Smooth muscle cell of bladder (primary cell): Measurements from ENCODE around the gene GCLC. TPM values are rescaled to one million over a fixed set of nuclear protein-coding genes. Genes with fewer than 3 reads are reported as not detected.

Experiments used
- total RNA-seq: library from RNA; depleted of rRNA; stranded (reverse); fragments of >200 nt; gene quantifications from 2 replicates; pipeline ENCODE4 v1.2.3, GENCODE V29; 2014

GCLC gene
- total RNA-seq, result 24.5 and 32.9 TPM in 2 replicates

DNA sequence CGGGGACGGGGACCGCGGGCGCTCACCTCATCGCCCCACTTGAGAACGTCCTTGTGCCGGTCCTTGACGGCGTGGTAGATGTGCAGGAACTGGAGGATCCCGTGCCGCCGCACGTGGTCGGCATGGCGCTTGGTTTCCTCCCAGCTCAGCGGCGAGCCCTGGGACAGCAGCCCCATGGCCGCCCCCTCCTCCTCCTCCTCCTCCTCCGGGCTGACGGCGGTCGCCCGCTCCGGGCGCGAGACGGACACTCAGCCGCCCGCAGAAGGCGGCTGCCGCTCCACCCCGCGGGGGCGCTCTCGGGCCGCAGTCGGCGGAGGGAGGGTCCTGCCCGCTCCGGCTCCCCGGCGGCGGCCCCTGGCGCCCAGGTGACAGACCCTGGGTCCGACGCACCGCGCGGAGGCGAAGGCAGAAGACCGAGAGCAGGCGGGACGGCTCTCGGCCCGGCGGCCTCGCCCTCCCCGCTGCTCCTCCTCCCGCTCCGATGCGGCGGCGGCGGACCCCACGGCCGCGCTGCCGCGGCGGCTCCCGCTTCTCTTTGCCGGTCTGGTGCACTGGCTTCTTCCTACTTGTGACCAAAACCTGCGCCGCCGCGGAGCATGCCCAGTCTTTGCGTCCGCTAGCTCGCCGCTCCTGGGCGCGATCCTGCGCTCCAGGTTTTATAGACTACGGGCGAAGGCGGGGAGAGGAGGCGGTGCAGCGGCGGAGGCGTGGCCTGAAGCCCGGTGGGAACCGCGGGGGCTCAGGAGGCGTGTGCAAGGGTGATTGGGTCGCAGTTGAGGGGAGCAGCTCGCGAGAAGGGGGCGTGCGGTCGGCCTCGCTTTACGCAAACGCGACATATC is at the start of gene GCLC:
Gene GCLC (minus strand): TSS at position 632 of the 839 bp plus-strand sequence. CDS start 456 bp downstream, at position 176.

Other genes with a start within 250 kb of the GCLC start
- 84.2 and 98.6 TPM in 2 replicates for gene ELOVL5, start 196.2 kb downstream of the GCLC start, total RNA-seq
- under 0.01 TPM in 1 of 2 replicates, not detected in the other for gene KLHL31, start 120.7 kb upstream of the GCLC start, total RNA-seq
- 7.9 and 8.8 TPM in 2 replicates for gene LRRC1, start 249.9 kb upstream of the GCLC start, total RNA-seq